Esophagus muscularis mucosa (tissue), 4 donors: Measurements from ENCODE around the gene PLEKHA5. TPM values are rescaled to one million over a fixed set of nuclear protein-coding genes. Genes with fewer than 3 reads are reported as not detected.

ENCODE experiments used
- DNase-seq: peaks from one replicate; pipeline ENCODE4 v3.0.0-alpha.2; 2017; ENCODE audit errors: extremely low spot score
- H3K27ac ChIP-seq, 4 donors: fragments of 200-600 bp; sonication (generic); replicated peaks in 1 of 4; 1 replicate in 3 of 4; 2 replicates in 1 of 4; pipeline ENCODE4 v1.5.1; 2016 to 2019; ENCODE audit warnings: mild to moderate bottlenecking in 1 of 4
- H3K27me3 ChIP-seq, 4 donors: fragments of 200-600 bp; sonication (generic); one replicate each; pipeline versions ENCODE4 v1.5.1 to v1.6.0; 2016 to 2019
- H3K36me3 ChIP-seq, 4 donors: fragments of 200-600 bp; sonication (generic); one replicate each; pipeline ENCODE4 v1.5.1; 2016 to 2019
- H3K4me1 ChIP-seq, 4 donors: fragments of 200-600 bp; sonication (generic); one replicate each; pipeline ENCODE4 v1.5.1; 2016 to 2019
- H3K4me3 ChIP-seq, 4 donors: fragments of 200-600 bp; sonication (generic); 1 replicate in 2 of 4; 2 replicates in 2 of 4; pipeline ENCODE4 v1.5.1; 2016 to 2019; ENCODE audit warnings: mild to moderate bottlenecking in 4 of 4, moderate library complexity in 1 of 4
- H3K9me3 ChIP-seq, 4 donors: fragments of 200-600 bp; sonication (generic); 1 replicate in 3 of 4; 2 replicates in 1 of 4; pipeline ENCODE4 v1.5.1; 2016 to 2019
- EP300 ChIP-seq: sonication (generic); formaldehyde crosslinking; IDR thresholded peaks from one replicate; pipeline ENCODE4 v1.6.1; 2017; ENCODE audit warnings: antibody characterized with exemption
- POLR2A ChIP-seq: fragments of 450-650 bp; IDR thresholded peaks from one replicate; pipeline ENCODE4 v1.6.1; 2017; ENCODE audit warnings: antibody characterized with exemption, moderate library complexity, mild to moderate bottlenecking, low read depth
- POLR2AphosphoS5 ChIP-seq, 2 donors: sonication (generic); formaldehyde crosslinking; IDR thresholded peaks; one replicate each; pipeline ENCODE4 v1.6.1; 2017; ENCODE audit warnings: antibody characterized with exemption in 2 of 2
- WGBS: methylation state at CpG from one replicate; pipeline ENCODE4 v1.1.5; 2018; 5-methylcytosine and 5-hydroxymethylcytosine counted together
- intact Hi-C: fragments of 100-400 bp; cut with DNase I; formaldehyde crosslinking; loops from one replicate; pipeline ENCODE4 v1.15.1; 2023
- total RNA-seq, 4 donors: library from RNA; depleted of rRNA; stranded (reverse); fragments of >200 nt; gene quantifications; one replicate each; pipeline versions ENCODE4 v1.1.0 to v1.2.1, GENCODE V29; 2016
- TF ChIP-seq, protein P1 (sequence below), 3 experiments: fragments of 200-600 bp in 2 of 3; fragments of 450-650 bp in 1 of 3; sonication (generic) in 2 of 3; IDR thresholded peaks; one replicate each; pipeline ENCODE4 v1.5.1; 2017 to 2019; ENCODE audit warnings: antibody characterized with exemption in 3 of 3, mild to moderate bottlenecking in 2 of 3, moderate library complexity in 1 of 3

PLEKHA5 gene
- total RNA-seq, 4 donors from 2014 or later = 50.7 to 88.5 (median 58.6) TPM

DNA sequence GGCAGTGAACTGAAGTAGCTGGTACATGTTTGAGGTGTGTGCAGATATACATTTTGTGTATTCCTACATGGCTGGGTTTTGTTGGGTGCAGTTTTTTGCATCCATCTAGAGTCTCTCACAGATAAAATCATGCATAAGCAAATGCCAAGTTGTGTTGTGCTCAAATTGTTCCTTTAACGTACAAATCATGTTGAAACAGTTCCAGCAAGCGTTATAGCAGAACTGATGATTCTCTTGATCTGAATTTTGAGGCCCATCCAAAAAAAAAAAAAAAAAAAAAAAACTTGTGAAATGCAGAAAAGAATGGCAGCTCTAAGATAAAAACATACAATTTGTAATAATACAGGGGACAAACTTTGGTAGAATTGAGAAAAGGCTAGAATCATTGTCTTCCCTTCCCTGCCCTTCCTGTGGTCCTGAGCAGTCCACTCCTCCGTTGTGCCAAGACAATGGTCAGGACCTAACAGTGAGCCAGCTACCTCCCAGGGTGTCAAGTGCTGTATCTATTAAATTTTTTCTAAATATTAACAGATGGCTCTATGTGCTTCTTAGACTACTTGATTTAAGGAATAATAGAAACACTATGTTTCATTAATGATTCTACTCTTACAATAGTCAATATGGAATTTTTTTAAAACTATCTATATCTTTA lies 122.1 kb downstream of the PLEKHA5 start:
- 51% methylated on average over 3 of the region's 3 CpGs for WGBS
- H3K36me3 ChIP-seq = no peaks in the 10 kb centered on the region
- no peak overlapping the region for H3K27ac ChIP-seq
- no peaks in the 10 kb centered on the region for H3K9me3 ChIP-seq
- intact Hi-C loops = no loop called here
- TF ChIP-seq, protein P1, sequence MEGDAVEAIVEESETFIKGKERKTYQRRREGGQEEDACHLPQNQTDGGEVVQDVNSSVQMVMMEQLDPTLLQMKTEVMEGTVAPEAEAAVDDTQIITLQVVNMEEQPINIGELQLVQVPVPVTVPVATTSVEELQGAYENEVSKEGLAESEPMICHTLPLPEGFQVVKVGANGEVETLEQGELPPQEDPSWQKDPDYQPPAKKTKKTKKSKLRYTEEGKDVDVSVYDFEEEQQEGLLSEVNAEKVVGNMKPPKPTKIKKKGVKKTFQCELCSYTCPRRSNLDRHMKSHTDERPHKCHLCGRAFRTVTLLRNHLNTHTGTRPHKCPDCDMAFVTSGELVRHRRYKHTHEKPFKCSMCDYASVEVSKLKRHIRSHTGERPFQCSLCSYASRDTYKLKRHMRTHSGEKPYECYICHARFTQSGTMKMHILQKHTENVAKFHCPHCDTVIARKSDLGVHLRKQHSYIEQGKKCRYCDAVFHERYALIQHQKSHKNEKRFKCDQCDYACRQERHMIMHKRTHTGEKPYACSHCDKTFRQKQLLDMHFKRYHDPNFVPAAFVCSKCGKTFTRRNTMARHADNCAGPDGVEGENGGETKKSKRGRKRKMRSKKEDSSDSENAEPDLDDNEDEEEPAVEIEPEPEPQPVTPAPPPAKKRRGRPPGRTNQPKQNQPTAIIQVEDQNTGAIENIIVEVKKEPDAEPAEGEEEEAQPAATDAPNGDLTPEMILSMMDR (IDR thresholded peaks at IDR 0.05) = no peak
- TF ChIP-seq EP300 (no peak), POLR2A (no peak), POLR2AphosphoS5 (IDR thresholded peaks at IDR 0.05) (no peak)
- no peak for DNase-seq
- H3K4me3 ChIP-seq = no peak overlapping the region
- no peaks in the 10 kb centered on the region for H3K27me3 ChIP-seq
- H3K4me1 ChIP-seq = peaks cover 9 to 39% (median 22%) of the 10 kb centered on the region in 4 donors

DNA sequence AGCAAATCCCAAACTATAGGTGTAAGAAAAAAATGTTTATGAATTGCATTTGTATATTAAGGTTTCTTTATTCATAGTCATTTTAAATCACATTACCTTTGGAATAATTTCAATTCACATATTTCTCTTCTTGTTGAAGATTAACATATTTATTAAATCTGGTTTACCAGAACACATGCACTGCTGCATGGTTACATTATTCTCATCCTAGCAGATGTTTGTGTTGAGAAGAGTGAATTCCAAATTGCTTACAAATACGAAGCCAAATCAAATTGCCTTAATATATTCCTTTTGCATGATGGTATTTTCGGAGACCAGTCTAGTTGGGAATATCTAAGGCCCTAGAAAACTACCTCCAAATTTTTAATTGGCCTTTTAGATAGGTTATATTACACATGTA lies 130.6 kb downstream of the PLEKHA5 start:
- 97% methylated on average over 2 of the region's 2 CpGs for WGBS
- Histone ChIP-seq H3K36me3 (peaks cover 0 to 28% (median 4%) of the 10 kb centered on the region in 4 donors), H3K4me1 (peaks cover 0 to 20% (median 17%) of the 10 kb centered on the region in 4 donors), H3K4me3 (no peak overlapping the region), H3K9me3 (no peaks in the 10 kb centered on the region), H3K27me3 (no peaks in the 10 kb centered on the region), H3K27ac (no peak overlapping the region)
- DNase-seq = no peak
- TF ChIP-seq POLR2A = no peak
- no peak for TF ChIP-seq POLR2AphosphoS5 (IDR thresholded peaks at IDR 0.05)
- TF ChIP-seq, protein P1 (IDR thresholded peaks at IDR 0.05) = no peak
- no peak for TF ChIP-seq EP300
- intact Hi-C loops = no loop called here

DNA sequence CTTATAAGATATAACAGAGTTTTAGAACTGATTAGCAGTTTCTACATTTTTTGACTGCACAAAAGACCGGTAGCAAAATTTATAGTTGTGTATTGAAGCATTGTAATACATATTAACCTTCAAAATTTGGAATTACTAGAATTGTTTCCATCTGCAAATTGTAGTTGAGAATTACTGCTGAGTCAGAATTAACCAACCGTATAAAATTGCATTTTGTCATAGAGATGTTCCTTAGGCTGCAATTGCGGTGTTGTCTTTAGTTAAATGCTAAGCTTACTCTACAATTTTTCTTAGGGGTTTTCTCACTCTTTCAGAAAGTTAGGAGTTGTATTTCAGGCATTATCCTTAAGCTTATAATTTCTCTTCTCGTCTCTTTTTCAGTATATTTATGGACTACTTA lies 132.2 kb downstream of the PLEKHA5 start:
- 96% methylated on average over 4 of the region's 4 CpGs for WGBS
- no peak for DNase-seq
- Histone ChIP-seq H3K4me3 (no peak overlapping the region), H3K27me3 (no peaks in the 10 kb centered on the region), H3K36me3 (peaks cover 0 to 35% (median 4%) of the 10 kb centered on the region in 4 donors), H3K4me1 (peaks cover 0 to 12% (median 8%) of the 10 kb centered on the region in 4 donors), H3K27ac (no peak overlapping the region), H3K9me3 (no peaks in the 10 kb centered on the region)
- intact Hi-C loops = no loop called here
- TF ChIP-seq POLR2A (no peak), EP300 (no peak), POLR2AphosphoS5 (IDR thresholded peaks at IDR 0.05) (no peak)
- TF ChIP-seq, protein P1 (IDR thresholded peaks at IDR 0.05) = no peak

DNA sequence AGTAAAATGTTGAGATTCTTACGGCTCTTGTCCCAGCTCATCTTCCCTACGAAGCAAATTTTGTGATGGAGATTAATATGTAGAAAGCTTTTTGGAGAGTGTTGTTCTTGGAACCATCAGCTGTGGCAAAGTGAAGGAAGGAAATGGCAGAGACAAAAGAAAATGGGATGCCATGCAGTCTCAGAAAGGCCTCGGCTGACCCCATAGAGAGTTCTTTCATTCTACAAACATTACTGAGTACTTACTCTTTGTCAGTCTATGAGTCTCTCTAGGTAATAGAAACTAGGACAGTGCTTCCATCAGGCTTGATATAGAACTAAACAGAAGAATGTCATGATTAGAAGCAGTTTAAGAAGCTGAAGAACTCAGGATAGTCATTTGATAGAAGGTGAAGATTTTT lies 134.1 kb downstream of the PLEKHA5 start:
- intact Hi-C loops = no loop called here
- Histone ChIP-seq H3K36me3 (peaks cover 0 to 38% (median 4%) of the 10 kb centered on the region in 4 donors), H3K27ac (no peak overlapping the region), H3K4me3 (no peak overlapping the region), H3K27me3 (no peaks in the 10 kb centered on the region), H3K9me3 (no peaks in the 10 kb centered on the region), H3K4me1 (peaks cover 0 to 8% (median 0%) of the 10 kb centered on the region in 4 donors)
- TF ChIP-seq, protein P1 (IDR thresholded peaks at IDR 0.05) = no peak
- TF ChIP-seq POLR2AphosphoS5 (IDR thresholded peaks at IDR 0.05) (no peak), EP300 (no peak), POLR2A (no peak)
- 80% methylated on average over 3 of the region's 3 CpGs for WGBS
- no peak for DNase-seq
